IMR-90 (cell line): ENCODE results near the gene TMC1. TPM values are rescaled to one million over a fixed set of nuclear protein-coding genes. Genes with fewer than 3 reads are reported as not detected.

Experiments used
- ATAC-seq: fragments of 200-7000 bp; cut with Tn5 transposase; 2 replicates; pipeline ENCODE4 v1.9.1; 2020; ENCODE audit warnings: low read depth, mild to moderate bottlenecking, moderate library complexity
- BruUV-seq: library from RNA; stranded (reverse); fragments of 400-500 nt; replicated peaks from 2 replicates; lab custom pipeline; 2021; lab: Mats Ljungman, UMichigan
- CTCF ChIA-PET: fragments of 300-600 bp; formaldehyde crosslinking; extraction: SDS; loops from one replicate; lab custom pipeline; 2021; ENCODE audit warnings: antibody characterized with exemption; lab: Yijun Ruan, JAX
- POLR2A ChIA-PET: fragments of 300-600 bp; sonication (Branson Sonifier 250); formaldehyde crosslinking; loops from one replicate; lab custom pipeline; 2022; ENCODE audit warnings: antibody characterized with exemption; ENCODE audit not compliant: unreplicated experiment; lab: Charles Lee
- DNase-seq: peaks from one replicate; pipeline ENCODE4 v3.0.0; 2013
- H2AFZ ChIP-seq: replicated peaks from 2 replicates; pipeline ENCODE3; 2013; ENCODE audit warnings: low read length, mild to moderate bottlenecking; ENCODE audit not compliant: poor library complexity
- H2AK5ac ChIP-seq: 2 replicates; pipeline ENCODE4 v1.6.1; 2013; ENCODE audit warnings: low read depth, low read length, inconsistent platforms
- H2AK9ac ChIP-seq: replicated peaks from 2 replicates; pipeline ENCODE3; 2013; ENCODE audit warnings: mild to moderate bottlenecking, low read depth, low read length, moderate library complexity; ENCODE audit not compliant: poor library complexity
- H2BK120ac ChIP-seq: 2 replicates; pipeline ENCODE4 v1.6.1; 2013; ENCODE audit warnings: low read depth, low read length, inconsistent platforms
- H2BK15ac ChIP-seq: 3 replicates; pipeline ENCODE4 v1.6.1; 2013; ENCODE audit warnings: low read depth, low read length, inconsistent platforms
- H2BK20ac ChIP-seq: 2 replicates; pipeline ENCODE4 v1.6.1; 2013; ENCODE audit warnings: low read depth, mild to moderate bottlenecking, inconsistent platforms, low read length, moderate library complexity
- H2BK5ac ChIP-seq: 2 replicates; pipeline ENCODE4 v1.6.1; 2013; ENCODE audit warnings: mild to moderate bottlenecking, low read depth, low read length, inconsistent platforms; ENCODE audit not compliant: poor library complexity, severe bottlenecking
- H3K14ac ChIP-seq: replicated peaks from 2 replicates; pipeline ENCODE4 v1.6.1; 2013; ENCODE audit warnings: low read depth, low read length, inconsistent platforms
- H3K18ac ChIP-seq: 2 replicates; pipeline ENCODE4 v1.6.1; 2013; ENCODE audit warnings: low read depth, low read length, control low read depth
- H3K23ac ChIP-seq: 2 replicates; pipeline ENCODE4 v1.6.1; 2013; ENCODE audit warnings: low read depth, low read length, inconsistent platforms
- H3K27ac ChIP-seq: 2 replicates; pipeline ENCODE4 v1.5.1; 2013; ENCODE audit warnings: mild to moderate bottlenecking, control low read depth, low read length; ENCODE audit not compliant: insufficient read depth
- H3K27me3 ChIP-seq: 2 replicates; pipeline ENCODE4 v1.6.1; 2013; ENCODE audit warnings: low read length; ENCODE audit not compliant: control insufficient read depth, insufficient read depth
- H3K36me3 ChIP-seq: 2 replicates; pipeline ENCODE4 v1.6.1; 2013; ENCODE audit warnings: low read length, mixed read lengths; ENCODE audit not compliant: control insufficient read depth, insufficient read depth
- H3K4ac ChIP-seq: 2 replicates; pipeline ENCODE4 v1.6.1; 2013; ENCODE audit warnings: low read depth, low read length, inconsistent platforms
- H3K4me1 ChIP-seq: 2 replicates; pipeline ENCODE4 v1.6.1; 2013; ENCODE audit warnings: low read length, mixed read lengths; ENCODE audit not compliant: control insufficient read depth, insufficient read depth
- H3K4me2 ChIP-seq: 2 replicates; pipeline ENCODE4 v1.6.1; 2013; ENCODE audit warnings: low read depth, mild to moderate bottlenecking, control low read depth, low read length, moderate library complexity
- H3K4me3 ChIP-seq: 2 replicates; pipeline ENCODE4 v1.5.1; 2013; ENCODE audit warnings: low read depth, mild to moderate bottlenecking, control low read depth, low read length, moderate library complexity; ENCODE audit not compliant: insufficient read depth
- H3K56ac ChIP-seq: 2 replicates; pipeline ENCODE4 v1.6.1; 2013; ENCODE audit warnings: low read length, inconsistent platforms; ENCODE audit not compliant: insufficient read depth; ENCODE audit errors: extremely low read depth
- H3K79me1 ChIP-seq, 2 experiments: 2 replicates each; pipeline ENCODE4 v1.6.1; 2013; ENCODE audit warnings: low read length in 2 of 2, inconsistent platforms in 1 of 2, low read depth in 1 of 2
- H3K9ac ChIP-seq: 2 replicates; pipeline ENCODE4 v1.6.1; 2013; ENCODE audit warnings: low read depth, low read length, control low read depth
- H3K9me1 ChIP-seq: 2 replicates; pipeline ENCODE4 v1.6.1; 2013; ENCODE audit warnings: low read length, inconsistent platforms; ENCODE audit not compliant: insufficient read depth
- H3K9me3 ChIP-seq: 2 replicates; pipeline ENCODE4 v1.6.1; 2013; ENCODE audit warnings: low read length; ENCODE audit not compliant: control insufficient read depth, insufficient read depth
- H4K20me1 ChIP-seq: 2 replicates; pipeline ENCODE4 v1.6.1; 2013; ENCODE audit warnings: low read length, inconsistent platforms; ENCODE audit not compliant: insufficient read depth
- H4K5ac ChIP-seq: 2 replicates; pipeline ENCODE4 v1.6.1; 2013; ENCODE audit warnings: mild to moderate bottlenecking, low read depth, low read length, control low read depth
- H4K8ac ChIP-seq, 2 experiments: 2 replicates each; pipeline ENCODE4 v1.6.1; 2013; ENCODE audit warnings: low read depth in 2 of 2, low read length in 2 of 2, control low read depth in 1 of 2, inconsistent platforms in 1 of 2
- H4K91ac ChIP-seq: 2 replicates; pipeline ENCODE4 v1.6.1; 2013; ENCODE audit warnings: low read depth, low read length, inconsistent platforms; ENCODE audit not compliant: insufficient read depth
- BHLHE40 ChIP-seq: fragments of 150-350 bp; IDR thresholded peaks from 2 replicates; pipeline ENCODE4 v1.6.1; 2016; ENCODE audit warnings: mild to moderate bottlenecking, low read depth, low read length
- CEBPB ChIP-seq: IDR thresholded peaks from 2 replicates; pipeline ENCODE4 v1.6.1; 2012; ENCODE audit warnings: low read depth, low read length, improper control_type of control experiment
- CHD1 ChIP-seq: IDR thresholded peaks from 2 replicates; pipeline ENCODE4 v1.6.1; 2012; ENCODE audit warnings: low read depth, low read length, improper control_type of control experiment
- FOS ChIP-seq: fragments of 150-350 bp; IDR thresholded peaks from 2 replicates; pipeline ENCODE4 v1.6.1; 2016; ENCODE audit warnings: low read depth, low read length
- MAFK ChIP-seq: IDR thresholded peaks from 2 replicates; pipeline ENCODE4 v1.6.1; 2012; ENCODE audit warnings: low read depth, low read length, improper control_type of control experiment
- MAZ ChIP-seq: IDR thresholded peaks from 2 replicates; pipeline ENCODE4 v1.6.1; 2012; ENCODE audit warnings: low read depth, mild to moderate bottlenecking, low read length, improper control_type of control experiment, moderate library complexity, borderline replicate concordance
- MXI1 ChIP-seq: IDR thresholded peaks from 2 replicates; pipeline ENCODE4 v1.6.1; 2012; ENCODE audit warnings: low read depth, mild to moderate bottlenecking, low read length, moderate library complexity, borderline replicate concordance
- NFE2L2 ChIP-seq: fragments of 150-350 bp; IDR thresholded peaks from 2 replicates; pipeline ENCODE4 v1.6.1; 2016; ENCODE audit warnings: low read depth, mild to moderate bottlenecking, low read length
- POLR2A ChIP-seq: IDR thresholded peaks from 2 replicates; pipeline ENCODE4 v1.6.1; 2012; ENCODE audit warnings: mild to moderate bottlenecking, low read depth, low read length
- RAD21 ChIP-seq: IDR thresholded peaks from 2 replicates; pipeline ENCODE4 v1.6.1; 2012; ENCODE audit warnings: low read length, improper control_type of control experiment
- RCOR1 ChIP-seq: IDR thresholded peaks from 2 replicates; pipeline ENCODE4 v1.6.1; 2012; ENCODE audit warnings: mild to moderate bottlenecking, low read length, improper control_type of control experiment; ENCODE audit not compliant: insufficient replicate concordance
- RFX5 ChIP-seq: IDR thresholded peaks from 2 replicates; pipeline ENCODE4 v1.8.0; 2012; ENCODE audit warnings: low read depth, mild to moderate bottlenecking, low read length, moderate library complexity
- SMC3 ChIP-seq: fragments of 150-350 bp; IDR thresholded peaks from 2 replicates; pipeline ENCODE4 v1.6.1; 2016; ENCODE audit warnings: low read depth, mild to moderate bottlenecking, antibody characterized with exemption, low read length, moderate library complexity
- WGBS, 2 experiments: methylation state at CpG; one replicate each; pipeline versions ENCODE4 v1.1.5 to v1.1.7; 2013; ENCODE audit warnings: missing lambda C conversion rate in 2 of 2; ENCODE audit not compliant: insufficient read length in 1 of 2; ENCODE audit errors: extremely low coverage in 2 of 2; 5-methylcytosine and 5-hydroxymethylcytosine counted together
- dilution Hi-C: fragments of 300-500 bp; cut with HindIII; formaldehyde crosslinking; loops from one replicate; pipeline ENCODE4 v1.14.3; 2018; ENCODE audit warnings: low sequenced_read_pairs; ENCODE audit not compliant: unreplicated experiment
- in situ Hi-C: fragments of 300-500 bp; cut with MboI; formaldehyde crosslinking; loops from 3 replicates; pipeline ENCODE4 v1.14.3; 2019; ENCODE audit warnings: low sequenced_read_pairs, inconsistent platforms, mixed read lengths
- intact Hi-C: fragments of 100-400 bp; cut with micrococcal nuclease; formaldehyde crosslinking; loops from 2 replicates; pipeline ENCODE4 v1.10.0; 2022
- polyA plus RNA-seq, 3 experiments: library from polyadenylated mRNA; depleted of rRNA; stranded (reverse); fragments of >200 nt; gene quantifications; 2 replicates each; pipeline ENCODE4 v1.2.3, GENCODE V29; 2012; ENCODE audit warnings: low replicate concordance in 1 of 3
- total RNA-seq: library from RNA; depleted of rRNA; stranded (reverse); fragments of >200 nt; gene quantifications from 2 replicates; pipeline ENCODE4 v1.2.3, GENCODE V29; 2012
- TF ChIP-seq, protein P1 (sequence below): fragments of 150-350 bp; IDR thresholded peaks from 2 replicates; pipeline ENCODE4 v1.6.1; 2017; ENCODE audit warnings: mild to moderate bottlenecking, antibody characterized with exemption, low read length, low read depth
- TF ChIP-seq, protein P2 (sequence below): fragments of 150-350 bp; IDR thresholded peaks from 2 replicates; pipeline ENCODE4 v1.6.1; 2016; ENCODE audit warnings: low read depth, mild to moderate bottlenecking, low read length, moderate library complexity, borderline replicate concordance
- TF ChIP-seq, protein P3 (sequence below): conservative IDR thresholded peaks from 2 replicates; pipeline ENCODE4 v1.5.1; 2012; ENCODE audit warnings: mild to moderate bottlenecking, low read depth, low read length, improper control_type of control experiment

Gene TMC1
- total and polyA plus RNA-seq, 2 of the 4 experiments (the other 2 are of a cell fraction) = not detected

DNA sequence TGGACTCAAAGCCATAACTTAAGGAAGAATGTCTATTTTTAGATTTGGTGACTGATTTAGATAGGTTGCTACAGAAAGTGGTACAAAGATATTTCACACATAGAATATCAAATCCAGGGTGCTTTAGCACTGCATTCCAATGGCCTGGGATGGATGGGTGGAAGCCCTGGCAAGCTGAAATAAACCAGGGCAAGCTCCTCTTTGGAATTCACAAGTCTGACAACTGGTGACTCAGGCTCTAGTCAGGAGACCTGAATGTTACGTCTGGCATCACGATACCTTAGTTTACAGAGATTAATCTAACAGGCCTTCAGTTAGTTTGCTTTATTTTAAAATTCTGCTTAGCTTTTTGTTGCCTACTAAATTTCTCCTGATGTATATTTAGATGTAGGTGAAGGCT is 144.0 kb downstream of the TMC1 start:
- no peak overlapping the region for H3K23ac ChIP-seq
- no CpG with 5 or more reads among the region's 2 CpGs for WGBS, 2 experiments
- H3K4ac ChIP-seq = no peak overlapping the region
- no peak overlapping the region for H3K9ac ChIP-seq
- in situ Hi-C loops = no loop called here
- ChIA-PET CTCF (no interaction called here), POLR2A (no interaction called here)
- H3K27ac ChIP-seq = no peak overlapping the region
- no peaks in the 10 kb centered on the region for H3K79me1 ChIP-seq
- H3K4me3 ChIP-seq = no peak overlapping the region
- H2AK5ac ChIP-seq = no peak overlapping the region
- dilution Hi-C loops = no loop called here
- no peak overlapping the region for H4K91ac ChIP-seq
- H3K14ac ChIP-seq = no peak overlapping the region
- no peaks in the 10 kb centered on the region for H3K9me1 ChIP-seq
- H4K20me1 ChIP-seq = no peaks in the 10 kb centered on the region
- no peak overlapping the region for H4K8ac ChIP-seq
- H3K4me2 ChIP-seq = no peak overlapping the region
- DNase-seq (peak; percentile 23), ATAC-seq (no peak)
- no peaks in the 10 kb centered on the region for H3K27me3 ChIP-seq
- TF ChIP-seq SMC3 (no peak), RAD21 (no peak), BHLHE40 (no peak), POLR2A (no peak), CEBPB (no peak), RCOR1 (no peak), MAFK (no peak), FOS (no peak), RFX5 (no peak), MAZ (no peak), NFE2L2 (no peak), CHD1 (no peak), MXI1 (no peak)
- TF ChIP-seq, protein P1, sequence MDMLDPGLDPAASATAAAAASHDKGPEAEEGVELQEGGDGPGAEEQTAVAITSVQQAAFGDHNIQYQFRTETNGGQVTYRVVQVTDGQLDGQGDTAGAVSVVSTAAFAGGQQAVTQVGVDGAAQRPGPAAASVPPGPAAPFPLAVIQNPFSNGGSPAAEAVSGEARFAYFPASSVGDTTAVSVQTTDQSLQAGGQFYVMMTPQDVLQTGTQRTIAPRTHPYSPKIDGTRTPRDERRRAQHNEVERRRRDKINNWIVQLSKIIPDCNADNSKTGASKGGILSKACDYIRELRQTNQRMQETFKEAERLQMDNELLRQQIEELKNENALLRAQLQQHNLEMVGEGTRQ = no peak
- TF ChIP-seq, protein P2, sequence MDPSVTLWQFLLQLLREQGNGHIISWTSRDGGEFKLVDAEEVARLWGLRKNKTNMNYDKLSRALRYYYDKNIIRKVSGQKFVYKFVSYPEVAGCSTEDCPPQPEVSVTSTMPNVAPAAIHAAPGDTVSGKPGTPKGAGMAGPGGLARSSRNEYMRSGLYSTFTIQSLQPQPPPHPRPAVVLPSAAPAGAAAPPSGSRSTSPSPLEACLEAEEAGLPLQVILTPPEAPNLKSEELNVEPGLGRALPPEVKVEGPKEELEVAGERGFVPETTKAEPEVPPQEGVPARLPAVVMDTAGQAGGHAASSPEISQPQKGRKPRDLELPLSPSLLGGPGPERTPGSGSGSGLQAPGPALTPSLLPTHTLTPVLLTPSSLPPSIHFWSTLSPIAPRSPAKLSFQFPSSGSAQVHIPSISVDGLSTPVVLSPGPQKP = no peak
- TF ChIP-seq, protein P3, sequence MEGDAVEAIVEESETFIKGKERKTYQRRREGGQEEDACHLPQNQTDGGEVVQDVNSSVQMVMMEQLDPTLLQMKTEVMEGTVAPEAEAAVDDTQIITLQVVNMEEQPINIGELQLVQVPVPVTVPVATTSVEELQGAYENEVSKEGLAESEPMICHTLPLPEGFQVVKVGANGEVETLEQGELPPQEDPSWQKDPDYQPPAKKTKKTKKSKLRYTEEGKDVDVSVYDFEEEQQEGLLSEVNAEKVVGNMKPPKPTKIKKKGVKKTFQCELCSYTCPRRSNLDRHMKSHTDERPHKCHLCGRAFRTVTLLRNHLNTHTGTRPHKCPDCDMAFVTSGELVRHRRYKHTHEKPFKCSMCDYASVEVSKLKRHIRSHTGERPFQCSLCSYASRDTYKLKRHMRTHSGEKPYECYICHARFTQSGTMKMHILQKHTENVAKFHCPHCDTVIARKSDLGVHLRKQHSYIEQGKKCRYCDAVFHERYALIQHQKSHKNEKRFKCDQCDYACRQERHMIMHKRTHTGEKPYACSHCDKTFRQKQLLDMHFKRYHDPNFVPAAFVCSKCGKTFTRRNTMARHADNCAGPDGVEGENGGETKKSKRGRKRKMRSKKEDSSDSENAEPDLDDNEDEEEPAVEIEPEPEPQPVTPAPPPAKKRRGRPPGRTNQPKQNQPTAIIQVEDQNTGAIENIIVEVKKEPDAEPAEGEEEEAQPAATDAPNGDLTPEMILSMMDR = no peak
- H3K9me3 ChIP-seq = no peaks in the 10 kb centered on the region
- peaks cover 2% of the 10 kb centered on the region; the same call in 1 of the 2 replicates for H3K4me1 ChIP-seq
- no peak overlapping the region for H4K5ac ChIP-seq
- H2BK15ac ChIP-seq = no peak overlapping the region
- no peak overlapping the region for H2AFZ ChIP-seq
- H3K18ac ChIP-seq = no peak overlapping the region
- no peaks in the 10 kb centered on the region for H3K36me3 ChIP-seq
- intact Hi-C loops = no loop called here
- H2BK120ac ChIP-seq = no peak overlapping the region
- no peak overlapping the region for H2BK20ac ChIP-seq
- H2AK9ac ChIP-seq = no peak overlapping the region
- H3K56ac ChIP-seq = no peak overlapping the region
- H2BK5ac ChIP-seq = no peak overlapping the region
- no TSS peak for BruUV-seq
